ENCODE results near the gene LANCL1.

- TF ChIP-seq POLR2A (IDR thresholded peaks at IDR 0.05) (no peak), CTCF (IDR thresholded peaks at IDR 0.05 in 8 of 11, conservative IDR thresholded peaks at IDR 0.05 in 3 of 11) (no peak), POLR2AphosphoS5 (IDR thresholded peaks at IDR 0.05) (no peak)
Measured at GRCh38 chr2:210480079-210480478, 3.5 kb upstream of the LANCL1 start.
